Measurements from ENCODE around the gene ZP3. TPM values are rescaled to one million over a fixed set of nuclear protein-coding genes. Genes with fewer than 3 reads are reported as not detected.

The ZP3 gene
- total and polyA plus RNA-seq, 2 of the 13 experiments (the other 11 are each of a cell fraction or from before 2014, with no cell fraction given) = not detected

- peak; percentile 34; the same call in 1 of the 2 replicates for TF ChIP-seq RNF219 (CRISPR knock-in tag; IDR thresholded peaks at IDR 0.05)
- TF ChIP-seq ZNF574 (CRISPR knock-in tag; IDR thresholded peaks at IDR 0.05) = peak; percentile 67
- TF ChIP-seq ZNF713 (CRISPR knock-in tag; IDR thresholded peaks at IDR 0.05) = peak; percentile 79; the same call in 1 of the 2 replicates
- no peak for TF ChIP-seq ZBTB42 (CRISPR knock-in tag; IDR thresholded peaks at IDR 0.05)
- TF ChIP-seq CSRNP1 (CRISPR knock-in tag; IDR thresholded peaks at IDR 0.05) = peak; percentile 35; the same call in 1 of the 2 replicates
- no peak for TF ChIP-seq ZNF549 (CRISPR knock-in tag; IDR thresholded peaks at IDR 0.05)
- TF ChIP-seq MXD4 (CRISPR knock-in tag; IDR thresholded peaks at IDR 0.05) = peak; percentile 79; the same call in 1 of the 2 replicates
- peak; percentile 96; the same call in 1 of the 2 replicates for TF ChIP-seq ZNF790 (CRISPR knock-in tag; IDR thresholded peaks at IDR 0.05; ENCODE audit: borderline replicate concordance)
- peak; percentile 89 for TF ChIP-seq RBM22 (optimal IDR thresholded peaks at IDR 0.05; ENCODE audit: low read length)
- TF ChIP-seq SMARCE1 (IDR thresholded peaks at IDR 0.05; ENCODE audit: borderline replicate concordance) = no peak
- no peak for TF ChIP-seq TCF12 (IDR thresholded peaks at IDR 0.05)
- 0 out of 2 replicates have a peak, but pooled peaks have one; percentile 18 for TF ChIP-seq TCF12 (CRISPR knock-in tag; IDR thresholded peaks at IDR 0.05)
- TF ChIP-seq ZNF563 (CRISPR knock-in tag; IDR thresholded peaks at IDR 0.05) = peak; percentile 95
- peak; percentile 97 for TF ChIP-seq MYC (CRISPR knock-in tag; IDR thresholded peaks at IDR 0.05; ENCODE audit: borderline replicate concordance)
- peak; percentile 35 for TF ChIP-seq HNRNPK (IDR thresholded peaks at IDR 0.05; ENCODE audit: low read depth, low read length, poor library complexity, severe bottlenecking)
- peak; percentile 75; the same call in 1 of the 2 replicates for TF ChIP-seq EEA1 (CRISPR knock-in tag; IDR thresholded peaks at IDR 0.05; ENCODE audit: borderline replicate concordance)
- no peak for TF ChIP-seq MIER2 (CRISPR knock-in tag; IDR thresholded peaks at IDR 0.05)
- no peak for TF ChIP-seq HINFP (CRISPR knock-in tag; IDR thresholded peaks at IDR 0.05; ENCODE audit: low read depth)
- no peak for TF ChIP-seq ZNF232 (CRISPR knock-in tag; IDR thresholded peaks at IDR 0.05; ENCODE audit: borderline replicate concordance)
- peak; percentile 95 for TF ChIP-seq ZNF552 (CRISPR knock-in tag; IDR thresholded peaks at IDR 0.05; ENCODE audit: borderline replicate concordance)
These were observed 31.4 kb upstream of the ZP3 start (continued) for GRCh38 chr7:76393116-76394031.
